HG03060 (cell line): ENCODE data around the gene MAP7.

Source experiments
- ATAC-seq: cut with Tn5 transposase; IDR thresholded peaks from one replicate; pipeline ENCODE4 v1.9.1; 2021; ENCODE audit warnings: low read depth, moderate number of reproducible peaks; ENCODE audit not compliant: unreplicated experiment

Gene MAP7

DNA sequence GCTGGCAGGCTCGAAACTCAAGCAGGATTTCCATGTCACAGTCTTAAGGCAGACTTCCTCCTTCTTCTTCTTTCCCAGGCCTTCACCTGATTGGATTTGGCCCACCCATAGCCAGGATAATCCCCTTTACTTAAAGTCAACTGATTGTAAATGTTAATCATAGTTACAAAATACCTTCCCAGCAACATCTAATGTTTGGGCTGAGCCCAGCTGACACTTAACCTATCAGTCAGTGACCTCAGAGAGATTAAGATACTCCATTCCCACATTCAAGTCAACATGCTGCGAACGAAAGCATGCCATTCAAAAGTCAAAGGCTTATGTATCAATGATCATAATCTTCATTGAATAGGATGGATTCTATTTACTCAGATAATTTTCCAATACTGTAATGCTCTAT, 16.0 kb downstream of the MAP7 start:
- no peak for ATAC-seq

DNA sequence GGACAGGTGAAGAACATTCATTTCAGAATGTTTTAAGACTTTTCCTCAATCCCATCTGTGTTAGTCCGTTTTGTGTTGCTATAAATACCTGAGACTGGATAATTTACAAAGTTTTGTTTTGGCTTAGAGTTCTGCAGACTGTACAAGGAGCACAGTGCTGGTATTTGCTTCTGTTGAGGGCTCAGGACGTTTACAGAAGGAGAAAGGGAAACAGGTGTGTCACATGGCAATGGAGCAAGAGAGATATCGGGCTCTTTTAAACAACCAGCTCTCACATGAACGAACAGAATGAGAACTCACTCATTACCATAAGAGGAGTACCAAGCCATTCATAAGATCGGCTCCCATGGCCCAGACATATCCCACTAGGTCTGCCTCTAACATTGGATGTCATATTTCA, 16.7 kb downstream of the MAP7 start:
- no peak for ATAC-seq

DNA sequence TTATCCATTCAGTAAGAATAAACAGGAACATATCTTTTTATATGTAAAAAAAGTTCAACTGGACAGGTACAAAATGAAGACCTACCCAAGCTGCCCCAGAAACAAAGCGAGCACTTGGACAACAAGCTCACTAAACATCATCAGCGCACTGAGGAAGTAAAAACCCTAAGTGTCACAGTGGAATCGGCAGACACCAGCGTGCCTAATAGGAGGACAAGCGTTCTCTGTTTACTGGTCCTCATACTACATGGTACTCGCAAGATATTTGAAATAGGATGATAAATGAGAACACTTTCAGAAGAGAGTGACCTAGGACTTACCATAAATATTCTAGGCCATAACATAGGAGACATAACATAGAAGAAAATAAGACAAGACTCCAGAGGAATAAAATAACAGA, 18.2 kb downstream of the MAP7 start:
- no peak for ATAC-seq

DNA sequence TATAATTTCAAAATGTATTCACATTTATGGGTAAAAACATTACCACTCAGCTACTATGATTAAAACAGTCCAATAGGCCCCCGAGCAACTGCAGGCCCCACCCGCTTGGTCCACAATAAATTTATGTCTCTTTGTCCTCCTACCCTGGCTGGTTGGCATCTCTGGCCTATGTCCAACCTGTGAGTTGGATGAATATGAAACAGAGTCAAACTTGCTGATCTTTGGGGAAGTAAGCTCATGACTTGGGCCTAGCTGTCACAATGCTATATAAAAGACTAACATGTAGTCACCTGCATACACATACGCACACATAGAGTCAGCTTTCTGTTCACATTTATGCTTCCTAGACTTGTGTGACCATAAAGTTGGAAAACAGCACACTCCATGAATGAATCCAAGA, 20.5 kb downstream of the MAP7 start:
- ATAC-seq, result no peak

DNA sequence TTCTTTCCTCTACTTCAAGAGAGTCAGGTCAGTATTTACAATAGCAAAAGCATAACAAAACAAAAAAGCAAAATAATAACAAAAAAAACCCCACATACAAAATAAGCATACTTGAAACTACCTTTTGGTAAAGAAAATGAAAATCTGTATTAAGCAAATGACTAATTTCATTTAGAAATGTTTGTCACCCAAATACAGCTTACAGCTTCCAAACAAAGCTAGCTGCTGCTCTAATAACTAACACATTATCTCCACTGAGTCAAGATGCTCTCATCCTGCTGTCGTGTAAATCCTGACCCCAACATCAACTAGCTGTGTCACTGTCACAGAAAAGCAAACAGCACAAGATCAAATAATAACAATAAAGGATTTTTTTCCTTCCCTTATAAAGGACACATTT, 21.7 kb downstream of the MAP7 start:
- no peak for ATAC-seq

DNA sequence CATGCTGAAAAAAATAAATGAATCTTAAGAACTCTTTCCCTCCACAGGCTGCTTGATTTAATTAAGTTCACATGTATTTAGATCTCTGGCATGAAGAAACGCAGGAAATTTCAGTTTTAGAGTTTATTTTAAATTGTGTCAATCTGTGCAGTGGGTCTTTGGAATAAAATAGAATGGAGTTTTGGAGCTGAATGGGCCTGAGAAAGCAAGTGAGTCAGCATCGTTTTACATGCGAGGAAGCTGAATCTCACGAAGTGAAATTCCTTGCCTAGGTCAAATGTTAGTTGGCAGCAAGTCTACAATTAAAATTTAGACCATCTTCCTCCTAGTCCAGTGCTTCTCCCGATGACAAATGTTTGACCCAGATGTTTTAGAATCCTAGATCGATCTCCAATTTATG, 22.4 kb downstream of the MAP7 start:
- no peak for ATAC-seq

DNA sequence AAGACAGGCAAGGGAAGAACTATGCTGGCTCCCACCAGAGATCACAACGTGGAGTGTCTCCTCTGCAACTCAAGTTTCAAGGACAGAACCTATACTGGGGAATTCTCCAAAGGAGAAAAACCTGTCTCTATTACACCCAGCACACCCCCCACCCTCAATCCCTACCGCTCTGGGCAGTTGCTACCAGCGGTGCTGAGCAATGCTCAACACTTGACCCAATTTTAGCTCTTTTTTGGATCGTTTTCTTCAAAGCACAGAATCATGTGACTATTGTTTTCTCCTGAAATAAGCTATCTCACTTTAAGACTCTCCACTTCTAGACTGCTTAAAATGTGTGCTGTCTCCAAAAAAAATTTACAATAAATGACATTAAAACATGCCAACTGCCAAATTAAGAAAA, 23.3 kb downstream of the MAP7 start:
- no peak for ATAC-seq

DNA sequence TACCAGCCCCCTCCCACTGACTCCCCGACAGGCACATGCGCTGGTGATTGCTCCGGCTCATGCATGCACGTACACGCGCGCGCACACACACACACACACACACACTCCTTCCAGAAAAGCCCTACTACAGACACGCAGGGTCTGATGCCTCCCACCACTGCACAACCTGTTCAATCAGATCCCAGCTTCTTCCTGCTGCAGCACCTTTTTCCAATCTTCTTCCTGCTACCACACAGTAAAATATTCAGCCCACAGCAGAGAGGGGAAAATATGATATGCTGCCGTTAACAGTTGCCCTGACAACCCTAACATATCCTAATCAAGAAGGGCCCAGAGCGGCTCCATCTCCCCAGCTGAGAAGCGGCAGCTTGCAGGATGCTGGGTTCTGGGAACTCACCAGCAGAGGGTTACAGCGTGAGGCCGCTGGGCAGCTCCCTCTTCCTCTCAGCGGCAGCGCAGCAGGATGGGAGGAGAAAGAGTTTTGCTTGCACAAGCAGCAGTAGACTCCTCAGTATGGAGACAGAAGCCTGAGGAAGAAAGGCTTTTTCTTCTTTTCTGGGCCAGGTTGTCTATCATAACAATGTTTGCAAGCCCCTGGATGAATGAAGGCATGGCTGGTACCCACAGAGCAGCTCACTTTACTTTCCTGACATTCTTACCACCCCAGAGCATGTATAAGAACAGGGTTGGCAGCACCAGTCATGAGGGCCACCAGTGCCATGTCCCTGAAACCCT, 23.9 kb downstream of the MAP7 start:
- ATAC-seq, result no peak

DNA sequence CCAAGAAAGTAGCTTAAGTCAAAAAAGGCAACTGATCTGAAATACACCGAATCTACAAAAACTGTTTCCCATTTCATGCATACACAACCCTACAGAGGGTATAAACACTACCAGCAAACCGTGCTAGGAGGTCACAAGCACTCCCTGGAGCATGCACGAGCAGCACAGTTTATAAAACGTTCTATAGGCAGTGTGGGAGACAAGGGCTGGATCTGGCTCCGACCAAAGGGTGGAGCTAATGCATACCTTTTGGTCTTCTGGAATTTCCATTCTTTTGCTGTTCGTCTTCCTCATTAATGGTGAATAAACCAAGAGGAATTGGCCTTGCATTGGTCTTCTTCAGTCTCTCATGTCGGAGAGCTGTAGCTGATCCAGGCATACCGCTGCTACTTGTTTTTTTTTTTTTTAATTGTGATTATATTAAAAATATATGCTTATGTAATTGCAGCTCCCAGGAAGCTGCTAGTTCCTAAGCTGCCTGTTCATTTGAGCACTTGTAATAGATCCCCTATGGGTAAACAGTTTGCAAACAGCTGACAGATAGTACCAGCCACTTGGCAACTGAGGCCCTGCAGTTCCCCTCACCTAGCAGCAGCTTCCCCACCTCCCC, 24.5 kb downstream of the MAP7 start:
- no peak for ATAC-seq

DNA sequence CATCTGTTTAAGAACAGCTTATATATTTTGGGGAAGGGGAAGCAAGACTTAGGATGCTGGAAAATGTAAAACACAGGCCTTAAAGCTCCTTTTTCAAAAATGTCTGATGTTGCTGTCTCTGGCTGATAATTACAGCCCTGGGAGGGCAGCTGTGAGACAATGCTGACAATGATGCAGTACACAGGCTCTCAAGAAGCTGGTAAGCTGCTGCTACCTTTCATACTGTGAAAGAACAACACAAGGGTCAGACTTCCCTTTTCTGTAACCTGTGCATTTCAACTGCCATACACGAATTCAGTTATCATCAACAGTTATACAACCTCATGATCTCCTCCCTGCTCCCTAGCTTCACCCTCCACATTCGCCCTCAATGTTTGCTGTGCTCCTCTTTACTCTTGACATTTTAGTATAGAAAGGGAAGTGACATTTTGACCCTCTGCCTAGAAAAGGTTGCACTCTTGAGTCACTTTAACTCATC, 25.2 kb downstream of the MAP7 start:
- no peak for ATAC-seq

DNA sequence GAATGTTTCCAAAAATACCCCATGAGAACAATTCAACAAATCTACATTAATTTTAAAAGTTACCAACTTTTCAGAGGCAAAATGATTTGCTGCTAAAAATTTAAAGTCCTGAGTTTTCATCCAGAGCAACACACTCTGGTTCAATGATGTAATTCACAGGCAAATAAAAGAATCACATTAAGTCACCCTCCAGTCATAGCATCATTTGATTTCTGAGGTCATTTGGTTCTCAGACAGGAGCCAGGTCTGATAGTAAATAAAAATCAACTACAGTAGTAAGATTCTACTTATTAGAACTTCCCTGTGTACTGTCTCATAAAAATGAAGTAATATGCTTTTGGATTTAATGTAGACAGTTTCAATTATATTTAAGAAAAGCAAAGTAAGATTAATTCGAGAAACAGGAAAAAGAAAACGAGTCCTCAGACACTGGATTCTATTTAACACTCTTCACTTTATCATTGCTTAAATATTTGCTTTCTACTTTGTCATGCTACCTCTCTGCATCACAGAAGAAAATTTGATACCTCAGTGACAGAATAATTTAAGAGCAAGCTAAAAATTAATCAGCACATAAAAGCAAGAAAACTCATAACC, 25.8 kb downstream of the MAP7 start:
- ATAC-seq, result no peak

DNA sequence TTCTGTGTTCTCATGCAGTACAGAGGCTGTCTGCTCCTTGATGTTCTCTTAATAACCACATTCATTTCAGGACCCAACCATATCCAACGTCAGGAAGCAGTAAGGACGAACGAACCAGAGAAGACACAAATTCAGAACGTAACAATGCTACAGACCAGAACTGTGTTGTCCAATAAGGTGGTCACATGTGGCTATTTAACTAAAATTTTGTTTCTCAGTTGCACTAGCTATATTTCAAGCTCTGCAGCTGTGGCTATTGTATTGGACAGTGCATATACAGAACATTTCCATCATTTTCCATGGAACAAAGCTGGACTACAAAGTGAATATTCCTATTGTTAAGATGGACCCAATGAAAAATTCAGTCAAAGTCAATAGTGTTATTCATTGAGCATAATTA, 27.0 kb downstream of the MAP7 start:
- no peak for ATAC-seq

DNA sequence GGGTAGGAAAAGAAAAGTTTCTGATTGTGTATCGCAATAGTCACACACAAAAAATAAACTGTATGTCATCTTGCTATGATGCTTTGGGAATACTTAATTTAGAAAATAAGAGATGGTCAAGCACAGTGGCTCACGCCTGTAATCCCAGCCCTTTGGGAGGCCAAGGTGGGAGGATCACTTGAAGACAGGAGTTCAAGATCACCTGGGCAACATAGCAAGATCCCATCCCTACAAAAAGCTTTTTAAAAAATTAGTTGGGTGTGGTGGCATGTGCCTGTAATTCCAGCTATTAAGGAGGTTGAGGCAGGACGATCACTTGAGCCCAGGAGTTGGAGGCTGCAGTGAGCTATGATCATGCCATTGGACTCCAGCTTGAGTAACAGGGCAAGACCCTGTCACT, 27.6 kb downstream of the MAP7 start:
- no peak for ATAC-seq

DNA sequence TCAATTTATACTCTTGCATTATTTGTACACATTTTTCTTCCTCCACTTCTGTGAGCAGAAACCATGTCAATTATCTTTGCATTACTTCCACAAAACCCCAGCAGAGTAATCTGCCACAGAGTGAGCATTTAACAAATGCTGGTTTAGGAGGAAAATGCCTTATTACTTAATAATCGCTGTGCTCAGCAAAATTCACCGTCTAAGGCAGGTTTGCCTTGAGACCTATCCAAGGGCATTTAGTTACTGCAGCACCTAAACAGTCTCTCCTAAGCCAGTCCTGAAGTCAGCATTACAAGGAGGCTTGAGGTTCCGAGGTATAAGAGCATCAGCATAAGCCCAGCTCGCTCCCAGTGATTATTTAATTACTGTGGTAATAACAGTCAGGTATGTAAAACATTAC, 28.3 kb downstream of the MAP7 start:
- ATAC-seq, result no peak

DNA sequence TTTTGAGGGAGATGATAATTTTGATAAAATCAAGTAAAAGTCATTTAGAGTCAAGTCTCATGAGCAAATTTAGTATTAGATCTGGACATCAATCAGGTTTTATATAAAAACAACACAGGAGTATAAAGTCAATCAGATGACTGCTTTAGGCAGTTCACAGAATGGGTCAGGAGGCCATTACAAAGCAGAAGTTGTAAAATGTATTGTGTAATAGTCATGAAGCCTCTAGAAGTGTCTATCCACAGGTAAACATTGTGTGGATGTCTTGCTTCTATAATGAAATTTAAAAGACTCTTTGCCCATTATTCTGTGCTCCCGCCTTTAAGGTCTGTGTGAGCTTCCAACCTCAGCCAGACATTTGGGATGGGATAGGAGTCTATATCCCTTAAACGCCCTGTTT, 28.8 kb downstream of the MAP7 start:
- ATAC-seq, result no peak

DNA sequence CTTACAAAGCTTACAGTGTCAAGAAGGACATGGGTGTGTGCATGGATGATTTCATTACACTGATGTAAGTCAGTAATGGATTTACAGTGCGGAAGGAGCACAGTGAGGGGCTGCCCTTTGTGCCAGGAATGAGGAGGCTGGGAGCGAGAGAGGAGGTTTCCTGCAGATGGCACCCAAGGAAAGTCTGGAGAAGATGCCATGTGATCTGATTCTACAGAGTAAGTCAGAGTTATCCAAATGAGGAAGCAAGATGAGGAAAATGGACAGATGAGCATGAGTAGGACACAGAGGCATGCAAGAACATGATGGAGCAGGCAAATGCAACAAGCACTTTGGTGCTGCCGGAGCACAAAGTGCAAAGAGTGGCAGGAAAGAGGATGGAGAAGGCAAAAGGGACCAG, 29.7 kb downstream of the MAP7 start:
- ATAC-seq, result no peak

DNA sequence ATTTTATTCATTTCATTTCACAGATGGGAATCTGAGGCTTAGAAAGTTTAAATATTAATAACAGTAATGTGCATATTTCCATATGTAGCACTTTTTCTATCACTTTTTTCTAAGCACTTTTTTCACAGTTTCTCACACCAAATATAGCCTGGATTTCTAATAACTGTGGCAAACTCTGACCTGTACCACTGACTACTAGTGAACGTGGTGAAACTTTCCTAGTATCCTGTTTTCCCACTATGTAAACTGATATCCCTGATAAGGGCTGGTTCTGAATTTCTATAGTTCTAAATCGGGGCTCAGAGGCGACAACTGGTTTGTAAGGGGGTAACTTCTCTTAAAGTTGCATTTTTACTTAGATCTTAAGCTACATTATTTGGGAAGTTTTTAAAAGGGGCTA, 32.6 kb downstream of the MAP7 start:
- no peak for ATAC-seq

DNA sequence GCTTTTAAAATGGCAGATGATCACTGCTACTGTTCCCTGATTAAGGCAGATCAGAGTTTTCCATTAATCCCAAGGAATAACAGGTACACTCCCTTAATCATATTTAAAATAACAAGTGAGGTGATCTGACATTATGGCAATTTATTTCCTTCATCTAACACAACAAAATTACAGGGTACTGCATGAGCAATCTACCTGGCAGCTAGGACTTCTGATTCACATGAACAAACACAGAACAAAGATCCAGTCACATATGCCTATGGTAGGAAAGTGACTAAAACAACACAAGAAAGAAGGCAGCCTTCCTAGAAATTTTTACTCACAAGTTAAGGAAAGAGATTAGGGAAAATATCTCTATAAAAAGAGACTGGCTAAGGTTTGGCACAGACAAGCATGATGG, 33.2 kb downstream of the MAP7 start:
- ATAC-seq, result no peak

DNA sequence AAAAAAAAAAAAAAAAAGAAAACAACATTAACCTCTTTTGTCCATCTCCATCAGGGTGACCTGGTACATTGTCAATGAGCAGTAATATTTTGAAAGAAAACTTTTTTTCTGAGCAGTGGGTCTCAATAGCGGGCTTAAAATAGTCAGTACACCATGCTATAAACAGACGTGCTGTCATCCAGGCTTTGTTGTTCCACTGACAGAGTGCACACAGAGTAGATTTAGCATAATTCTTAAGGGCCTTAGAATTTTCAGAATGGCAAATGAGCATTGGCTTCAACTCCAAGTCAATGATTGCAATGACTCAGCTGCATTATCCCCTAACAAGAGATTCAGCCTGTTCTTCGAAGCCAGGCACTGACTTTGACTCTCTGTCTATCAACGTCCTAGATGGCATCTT, 35.6 kb downstream of the MAP7 start:
- no peak for ATAC-seq

DNA sequence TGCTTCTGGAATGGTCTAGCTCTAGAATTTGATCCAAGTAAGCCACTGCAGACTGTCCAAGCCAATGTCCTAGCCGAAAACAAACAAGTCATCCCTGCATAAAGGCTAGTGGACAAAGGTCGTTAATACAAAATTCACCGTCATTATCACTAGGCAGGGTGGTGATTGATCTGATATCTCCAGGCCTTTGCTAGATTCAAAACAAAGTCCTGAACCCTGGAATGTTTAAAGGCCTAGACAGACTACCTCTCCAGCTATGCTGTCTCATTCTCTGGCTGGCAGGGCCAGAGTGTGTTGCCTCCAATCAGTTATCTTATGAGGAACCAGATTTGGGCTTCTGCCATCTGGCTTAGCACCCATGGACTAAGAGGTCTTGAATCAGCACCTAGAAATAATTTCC, 38.3 kb downstream of the MAP7 start:
- ATAC-seq, result no peak

DNA sequence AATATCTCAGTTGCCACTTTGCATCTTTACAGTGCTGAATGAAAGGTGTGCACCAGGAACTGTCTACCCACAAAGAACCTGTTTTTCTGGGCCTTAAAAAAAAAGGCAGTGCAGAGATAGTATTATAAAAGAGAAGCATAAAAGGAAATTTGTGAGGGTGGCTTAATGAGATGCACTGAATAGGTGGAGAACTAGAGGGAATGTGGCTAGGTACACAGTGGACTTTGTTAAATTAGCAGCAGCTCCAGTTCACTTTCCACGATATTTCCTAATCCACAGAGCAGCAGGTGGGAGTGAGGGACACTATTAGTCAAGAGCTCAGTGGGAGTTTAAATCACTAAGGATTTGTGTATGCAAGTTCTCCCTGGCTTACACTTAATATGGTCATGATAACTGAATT, 38.8 kb downstream of the MAP7 start:
- ATAC-seq, result no peak

DNA sequence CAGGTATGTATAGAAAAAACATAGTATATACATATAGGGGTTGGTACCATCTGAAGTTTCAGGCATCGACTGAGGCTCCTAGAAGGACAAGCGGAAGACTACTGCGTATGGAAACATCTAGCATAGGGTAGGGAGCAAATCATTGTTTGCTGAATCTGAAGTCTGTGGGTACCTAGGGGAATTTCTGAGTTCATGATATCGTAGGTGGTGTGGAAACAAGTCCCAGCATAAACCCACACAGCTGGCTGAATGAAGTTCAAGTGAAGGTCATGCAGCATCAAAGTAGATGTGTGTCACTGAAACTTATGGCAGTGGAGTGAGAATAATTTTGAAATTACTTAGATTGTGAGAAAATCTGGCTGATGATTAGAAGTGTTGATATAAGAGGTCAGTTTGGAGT, 39.4 kb downstream of the MAP7 start:
- no peak for ATAC-seq
